D341Med (cell line): ENCODE data around the gene SOX18.

ENCODE experiments used
- DNase-seq: peaks from one replicate; pipeline ENCODE4 v3.0.0; 2012; ENCODE audit warnings: low spot score

Gene SOX18

DNA sequence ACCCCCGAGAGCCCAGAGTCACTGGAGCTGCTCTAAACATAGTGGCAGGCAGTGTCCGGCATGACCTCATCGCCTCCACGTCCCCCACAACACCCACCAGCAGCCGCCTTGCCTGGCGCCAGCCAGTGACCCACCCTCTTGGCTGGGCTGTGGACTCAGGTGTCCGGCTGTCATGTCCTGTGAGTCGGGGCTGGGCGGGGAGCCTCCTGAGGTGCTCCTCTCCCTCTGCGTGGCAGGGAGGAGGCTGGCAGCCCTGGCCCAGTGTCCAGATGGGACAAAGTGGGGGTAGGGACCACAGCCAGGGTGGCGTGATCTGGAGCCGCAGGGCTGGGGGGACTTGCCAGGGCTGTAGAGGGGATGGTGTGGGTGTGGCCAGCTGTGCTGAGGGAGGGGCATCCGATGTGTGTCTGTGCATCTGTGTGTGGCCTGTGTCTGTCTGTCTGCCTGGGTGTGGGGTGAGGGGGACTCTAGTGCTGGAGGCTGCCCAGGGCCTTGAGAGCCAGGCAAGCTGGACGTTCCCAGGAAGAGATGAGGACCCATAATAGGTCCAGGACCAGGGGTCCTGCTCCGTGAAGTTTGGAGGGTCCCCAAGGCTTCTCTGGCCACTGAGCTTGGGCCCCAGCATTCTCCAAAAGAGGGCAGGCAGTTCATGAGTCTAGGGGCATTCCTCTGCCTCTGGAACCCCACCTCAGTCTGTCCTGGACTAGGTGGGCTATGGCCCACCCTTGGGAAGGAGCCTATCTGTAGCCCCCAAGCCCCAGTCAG, 2.3 kb upstream of the SOX18 start:
- DNase-seq, result no peak

DNA sequence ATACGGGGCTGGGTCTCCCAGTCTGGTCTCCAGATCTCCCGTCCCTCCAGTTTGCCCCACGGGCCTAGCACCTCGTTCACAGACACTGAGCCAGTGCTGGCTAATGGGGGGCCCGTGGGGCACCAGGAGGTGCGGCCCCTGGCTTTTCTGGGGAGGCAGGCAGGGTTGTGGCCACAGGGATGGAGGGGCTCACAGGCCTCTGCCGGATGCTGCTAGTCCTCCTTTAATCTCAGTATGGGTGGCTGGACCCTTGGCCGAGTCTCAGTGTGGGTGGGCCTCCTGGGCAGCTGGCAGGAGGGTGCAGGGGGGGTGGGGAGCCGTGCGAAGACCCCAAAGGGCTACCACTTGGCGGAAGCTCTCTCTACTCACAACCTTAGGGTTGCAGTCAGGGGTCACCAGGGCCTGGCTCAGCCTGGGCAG, 1.6 kb upstream of the SOX18 start:
- DNase-seq, result no peak

DNA sequence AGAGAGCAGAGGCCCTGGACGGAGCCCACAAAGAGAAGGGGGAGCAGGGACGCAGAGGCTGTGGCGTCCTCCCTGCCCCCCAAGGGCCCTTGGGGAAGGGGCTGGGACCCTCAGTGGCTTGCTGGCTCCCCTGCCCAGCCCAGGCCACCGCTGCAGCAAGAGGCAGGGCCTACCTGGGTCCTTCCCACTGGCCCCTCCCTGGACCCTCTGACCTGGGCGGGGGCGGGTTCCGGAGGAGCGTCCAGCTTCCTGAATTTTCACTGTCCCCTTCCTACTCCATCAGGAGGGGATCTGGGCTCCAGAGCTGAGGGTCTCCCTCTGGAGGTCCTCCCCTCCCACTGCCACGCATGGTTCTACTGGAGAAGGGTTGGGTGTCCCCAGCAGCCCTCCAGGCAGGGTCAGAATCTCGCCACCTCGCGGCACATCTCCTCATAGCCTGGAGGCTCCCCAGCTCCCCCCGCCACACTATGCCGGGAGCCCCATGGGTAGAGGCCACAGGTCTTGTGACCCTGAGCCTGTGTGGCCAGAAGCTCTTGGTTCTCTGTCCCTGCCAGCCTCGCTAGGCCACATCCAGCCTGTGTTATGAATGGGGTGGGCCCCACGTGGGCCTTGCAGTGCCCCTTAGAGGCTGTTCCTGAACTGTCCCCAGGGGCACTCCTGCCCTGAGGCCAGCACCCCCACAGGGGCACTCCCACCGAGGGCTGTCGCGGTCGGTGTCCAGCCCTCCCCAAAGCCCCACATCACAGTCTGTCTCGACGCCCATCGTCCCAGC, 1.0 kb upstream of the SOX18 start:
- no peak for DNase-seq

DNA sequence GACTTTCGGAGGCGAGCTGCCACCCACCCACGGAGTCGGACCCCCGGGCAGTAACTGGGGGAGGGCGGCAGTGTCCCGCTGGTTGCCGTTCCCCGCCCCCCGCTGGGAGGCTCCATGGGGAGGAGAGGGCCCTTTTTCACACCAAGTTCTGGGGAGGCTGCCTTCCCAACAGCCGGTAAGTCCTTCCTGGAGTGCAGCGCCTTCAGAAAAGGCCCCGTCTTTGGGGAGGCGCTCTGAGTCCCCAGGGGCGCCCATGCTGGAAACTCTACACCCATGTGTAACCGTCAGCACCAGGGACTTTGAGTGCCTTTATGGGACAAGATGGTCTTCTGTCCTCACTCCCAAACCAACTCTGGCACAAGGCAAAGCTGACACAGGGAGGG, 430 bp upstream of the SOX18 start:
- DNase-seq, result no peak

DNA sequence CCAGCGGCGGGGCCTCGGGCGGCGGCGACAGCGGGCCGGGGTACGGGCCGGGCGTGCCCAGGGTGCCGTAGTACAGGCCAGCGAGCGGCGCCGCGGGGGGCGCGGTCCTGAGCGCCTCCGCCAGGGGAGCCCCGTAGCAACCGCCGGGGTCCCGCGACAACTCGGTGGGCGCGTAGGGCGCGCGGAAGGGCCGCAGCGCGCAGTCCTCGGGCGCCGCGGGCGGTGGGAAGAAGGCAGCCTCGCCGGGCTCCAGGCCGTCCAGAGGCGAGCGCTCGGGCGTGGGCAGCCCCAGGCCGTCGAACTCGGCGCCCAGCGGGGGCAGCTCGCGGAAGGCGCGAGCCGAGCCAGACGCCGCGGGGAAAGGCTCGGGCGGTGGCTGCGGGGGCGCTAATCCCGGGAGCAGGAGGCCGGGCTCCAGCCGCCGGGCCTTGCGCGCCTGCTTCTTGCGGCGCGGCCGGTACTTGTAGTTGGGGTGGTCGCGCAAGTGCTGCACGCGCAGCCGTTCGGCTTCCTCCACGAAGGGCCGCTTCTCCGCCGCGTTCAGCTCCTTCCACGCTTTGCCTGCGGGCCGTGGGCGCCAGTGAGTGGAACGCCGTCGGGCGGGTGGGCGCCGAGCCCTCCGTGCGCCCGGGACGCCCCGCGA, 916 bp downstream of the SOX18 start:
- peak; percentile 72 for DNase-seq

- no peak for DNase-seq
Measured at GRCh38 chr20:64047968-64048401, 1.5 kb downstream of the SOX18 start.

GRCh38 chr20:64047046-64047389, 2.4 kb downstream of the SOX18 start:
- DNase-seq, result no peak

DNA sequence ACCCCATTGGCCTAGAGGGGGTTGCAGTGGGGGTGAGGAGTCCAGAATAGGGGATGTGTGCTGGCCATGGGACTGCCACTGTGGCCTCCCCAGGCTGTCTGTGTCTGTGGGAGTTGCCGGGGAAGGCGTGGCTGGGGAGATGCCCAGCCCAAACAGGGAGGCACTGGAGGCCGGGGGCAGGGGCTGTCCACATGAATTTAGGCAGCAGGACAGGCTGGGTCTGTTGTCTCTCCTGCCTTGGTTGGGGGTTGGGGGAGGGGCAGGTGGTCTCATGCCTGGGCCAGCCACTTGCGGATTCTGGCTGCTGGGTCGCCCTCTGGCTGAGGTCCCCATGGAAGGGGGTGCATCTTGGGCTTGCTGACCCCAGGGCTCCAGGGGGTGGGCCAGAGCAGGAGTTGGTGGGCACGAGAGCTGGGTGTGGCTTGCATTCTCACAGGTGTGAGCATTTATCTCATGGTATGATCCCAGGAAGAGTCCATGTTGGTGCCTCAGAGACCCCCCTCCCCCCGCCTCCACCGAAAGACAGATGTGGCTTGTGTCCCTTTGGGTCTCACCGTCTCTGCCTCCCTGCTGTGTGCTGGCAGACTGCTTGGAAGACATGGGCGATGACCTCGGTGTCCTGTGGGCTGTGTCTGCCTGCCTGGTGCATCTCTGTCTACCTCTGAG, 4.0 kb downstream of the SOX18 start:
- no peak for DNase-seq

DNA sequence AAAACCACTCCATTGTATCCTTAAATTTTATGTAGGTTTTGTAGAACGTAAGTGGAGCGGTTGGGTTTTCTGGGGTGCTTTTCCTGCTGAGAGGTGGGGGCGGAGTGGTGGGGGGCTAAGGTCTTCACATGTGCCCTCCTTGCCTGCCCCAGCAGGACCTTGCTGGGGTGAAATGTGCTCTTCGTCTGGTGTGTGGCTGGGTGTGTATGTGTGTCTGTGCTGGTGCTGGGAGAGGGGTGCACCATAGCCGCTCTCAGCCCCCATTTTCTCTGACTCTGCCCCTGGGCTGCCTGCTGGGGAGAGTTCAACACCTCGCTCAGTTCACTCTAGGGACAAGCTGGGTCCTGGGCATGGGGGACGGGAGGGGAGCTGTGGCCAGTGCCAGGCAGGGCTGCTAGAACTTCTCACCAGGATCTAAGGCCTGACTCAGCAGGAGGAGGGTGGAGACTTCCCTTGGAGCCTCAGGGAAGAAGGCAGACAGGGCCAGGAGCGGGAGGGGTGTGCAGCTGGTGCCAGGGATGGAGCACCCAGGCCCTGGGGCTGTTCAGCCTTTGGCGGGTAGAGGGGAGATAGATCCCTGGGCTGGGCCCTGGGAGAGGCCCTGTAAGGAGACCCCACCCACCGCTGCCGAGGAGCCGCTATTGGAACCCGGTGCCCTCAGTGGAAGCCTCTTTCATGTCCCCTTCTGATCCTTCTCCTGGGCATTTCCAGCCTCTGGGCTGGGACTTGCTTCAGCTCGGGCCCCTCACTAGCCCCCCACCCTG, 4.8 kb downstream of the SOX18 start:
- DNase-seq, result no peak

DNA sequence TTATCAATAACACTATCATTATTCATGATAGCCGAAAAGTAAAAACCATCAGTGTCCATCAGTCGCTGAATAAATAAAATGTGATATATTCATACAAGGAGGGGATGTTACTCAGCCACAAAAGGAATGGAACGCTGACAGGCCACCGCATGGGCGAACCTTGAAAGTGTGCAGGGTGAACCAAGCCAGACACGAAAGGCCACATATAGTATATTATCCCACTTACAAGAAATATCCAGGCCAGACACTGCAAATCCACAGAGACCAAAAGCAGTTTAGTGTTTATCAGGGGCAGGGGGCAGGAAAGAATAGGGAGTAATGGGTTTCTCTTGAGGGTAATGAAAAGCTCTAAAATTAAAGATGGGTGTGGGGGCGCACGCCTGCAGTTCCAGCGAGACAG, 5.7 kb downstream of the SOX18 start:
- no peak for DNase-seq

DNA sequence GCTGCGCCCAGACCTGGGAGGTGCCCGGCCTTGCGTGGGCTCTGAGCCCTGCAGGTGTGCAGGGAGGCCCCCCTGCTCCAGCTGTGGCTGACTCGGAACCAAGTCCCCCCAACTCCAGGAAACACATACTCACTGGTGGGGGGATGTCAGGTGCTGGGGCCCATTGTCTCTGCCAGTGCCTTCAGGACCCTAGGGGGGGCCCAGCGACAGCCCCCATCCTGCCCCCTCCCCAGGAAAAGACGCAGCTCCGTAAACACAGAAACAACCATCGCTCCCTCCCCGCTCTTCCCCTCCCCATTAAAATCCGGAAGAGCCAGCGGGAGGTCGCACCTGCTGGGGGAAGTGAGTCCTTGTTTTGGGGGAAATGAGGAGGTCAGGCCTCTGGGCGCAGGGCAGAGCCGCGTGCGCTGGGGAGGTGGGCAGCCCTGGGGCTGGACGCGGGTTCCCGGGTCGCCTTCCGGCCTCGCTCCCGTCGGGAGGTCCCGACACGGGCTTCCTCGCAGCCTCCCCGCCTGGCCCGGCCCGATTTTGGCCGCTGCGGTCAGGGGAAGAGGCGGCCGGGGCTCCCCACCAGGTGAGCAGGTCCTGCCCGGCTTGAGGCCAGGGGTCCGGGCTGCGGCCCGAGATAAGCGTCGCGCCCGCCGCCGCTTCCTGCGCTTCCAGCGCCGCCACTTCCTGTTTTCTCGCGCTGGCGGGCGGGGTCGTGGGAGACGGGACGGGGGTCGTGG, 7.2 kb downstream of the SOX18 start:
- DNase-seq, result no peak

GRCh38 chr20:64041781-64042053, 7.7 kb downstream of the SOX18 start:
- DNase-seq, result no peak

DNA sequence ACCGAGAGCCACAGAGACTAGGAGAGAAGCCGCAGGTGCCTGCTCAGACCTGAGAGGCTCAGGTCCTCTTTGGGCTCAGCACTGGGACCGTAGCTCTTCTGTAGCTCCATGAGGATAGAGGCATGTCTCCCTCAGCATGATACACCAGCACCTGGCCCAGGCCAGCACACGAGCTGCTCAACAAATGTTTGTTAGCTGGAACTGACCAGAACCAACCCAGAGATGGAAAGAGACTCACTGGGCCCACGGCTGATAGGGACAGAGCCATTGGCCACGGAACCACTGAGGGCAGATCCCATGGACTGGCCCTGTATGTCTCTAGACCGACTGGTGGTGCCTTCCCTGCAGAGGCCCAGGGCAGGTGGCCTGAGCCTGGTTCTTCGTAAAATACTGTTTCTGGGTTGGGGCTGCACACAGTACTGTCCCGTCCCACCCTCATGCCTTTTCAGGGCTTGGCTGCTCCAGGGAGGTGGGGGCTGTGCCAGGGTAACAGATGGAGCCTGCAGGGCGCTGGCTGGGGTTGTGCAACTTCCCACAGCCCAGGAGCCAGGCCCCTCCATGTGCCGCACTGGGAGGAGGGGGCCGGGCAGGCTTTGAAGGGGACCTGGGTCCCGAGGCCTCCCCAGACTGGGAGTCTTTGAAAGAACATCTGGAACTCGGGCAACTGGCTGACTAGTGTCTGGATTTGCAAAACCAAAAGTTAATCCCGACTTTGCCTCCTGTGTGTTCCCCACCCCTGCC, 8.2 kb downstream of the SOX18 start:
- no peak for DNase-seq

DNA sequence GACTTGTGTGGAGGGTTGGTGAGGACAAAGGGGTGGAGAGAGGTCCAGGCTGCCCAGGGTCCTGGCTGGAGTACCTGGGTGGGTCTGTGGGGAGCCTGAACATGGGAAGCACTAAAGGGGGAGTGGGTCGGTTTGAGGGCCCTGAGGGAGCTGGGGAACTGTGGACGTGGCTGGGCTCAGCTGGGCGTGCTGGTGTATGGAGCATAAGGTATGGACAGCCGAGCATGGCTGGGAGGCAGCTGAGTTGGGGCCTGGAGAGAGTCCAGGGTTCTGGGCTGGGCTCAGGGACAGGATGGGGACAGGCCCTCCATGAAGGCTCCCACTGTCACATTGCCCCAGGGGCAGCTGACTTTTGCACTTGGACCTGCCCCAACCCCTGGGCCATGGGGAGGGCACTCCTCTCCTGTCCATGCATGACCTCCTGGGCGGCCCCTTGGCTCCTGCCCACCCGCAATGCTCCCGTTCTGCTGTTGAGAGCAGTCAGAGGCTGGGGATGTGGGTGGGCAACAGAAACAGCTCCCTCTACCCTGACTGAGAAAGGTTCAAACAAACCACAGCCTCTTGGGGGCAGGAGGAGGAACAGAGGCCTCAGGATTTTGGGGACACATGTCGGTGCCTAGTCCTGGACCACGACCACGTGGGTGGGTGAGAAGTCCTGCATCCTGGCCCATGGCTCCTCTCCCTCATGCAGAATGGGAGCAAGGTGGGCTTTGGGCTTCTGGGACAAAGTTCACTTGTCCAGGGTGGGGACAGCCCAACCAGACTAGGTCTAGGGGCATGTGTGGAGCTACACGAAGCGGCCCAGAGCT, 9.0 kb downstream of the SOX18 start:
- no peak for DNase-seq

- DNase-seq, result no peak
Measured at GRCh38 chr20:64039293-64040160, 9.9 kb downstream of the SOX18 start.

- DNase-seq, result peak; percentile 95
Measured at GRCh38 chr20:64038565-64039292, 10.7 kb downstream of the SOX18 start.

DNA sequence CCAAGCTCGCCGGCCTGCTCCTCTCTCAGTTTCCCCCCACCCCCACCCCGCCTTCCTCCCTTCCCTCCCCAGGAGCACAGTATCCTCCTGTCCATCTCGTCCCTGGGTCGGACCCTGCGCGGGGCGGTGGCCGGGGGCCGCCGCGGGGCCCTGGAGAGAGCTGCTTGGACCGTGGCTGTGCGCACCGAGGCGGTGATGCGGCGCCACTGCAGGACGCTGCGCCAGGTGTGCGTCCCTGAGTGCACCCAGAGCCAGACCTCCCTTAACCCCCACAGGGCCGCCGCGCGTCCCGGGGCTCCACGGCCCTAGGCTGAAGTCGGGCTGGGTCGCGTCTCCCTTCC, 11.2 kb downstream of the SOX18 start:
- DNase-seq, result no peak

DNA sequence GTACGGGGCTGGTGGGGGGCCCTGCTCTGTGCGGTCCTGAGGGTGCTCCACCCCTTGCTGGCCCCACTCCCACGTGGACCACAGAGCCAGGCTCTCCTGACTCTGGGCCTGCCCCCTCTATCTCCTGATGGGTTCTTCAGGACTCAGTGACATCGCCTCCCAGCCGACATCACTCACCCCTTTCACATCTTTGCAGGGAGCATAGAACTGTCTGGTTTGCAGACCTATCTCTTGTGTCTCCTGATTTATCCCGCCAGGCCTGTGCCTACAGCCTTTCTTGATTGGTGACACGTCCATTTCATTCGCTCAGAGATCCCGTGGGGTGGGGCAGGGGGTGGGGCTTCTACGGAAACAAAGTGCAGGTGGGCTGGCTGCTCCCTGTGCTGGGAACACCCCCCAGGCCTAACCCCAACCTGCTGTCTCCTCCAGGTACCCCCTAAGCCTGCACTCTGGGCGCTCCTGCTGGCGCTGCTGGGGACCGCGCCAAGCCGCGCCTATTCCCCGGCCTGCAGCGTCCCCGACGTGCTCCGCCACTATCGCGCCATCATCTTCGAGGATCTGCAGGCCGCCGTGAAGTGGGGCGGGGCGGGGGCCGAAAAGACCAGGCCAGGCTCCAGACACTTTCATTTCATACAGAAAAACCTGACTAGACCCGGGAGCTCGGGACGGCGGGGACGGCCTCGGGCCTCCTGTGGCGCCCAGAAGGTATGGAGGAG, 11.8 kb downstream of the SOX18 start:
- no peak for DNase-seq
